Cardiac muscle cell (in vitro differentiated cells and primary cell): ENCODE measurements around the gene RTN1. TPM values are rescaled to one million over a fixed set of nuclear protein-coding genes. Genes with fewer than 3 reads are reported as not detected.

Experiments
- DNase-seq, 2 donors: peaks; one replicate each; pipeline versions ENCODE4 v3.0.0 to v3.0.0-alpha.2; 2010 to 2017; ENCODE audit warnings: low read depth in 1 of 2, low spot score in 1 of 2
- H3K27ac ChIP-seq: fragments of 200-600 bp; sonication (generic); 2 replicates; pipeline ENCODE4 v1.5.1; 2016
- H3K27me3 ChIP-seq: fragments of 200-600 bp; sonication (generic); 2 replicates; pipeline ENCODE4 v1.6.0; 2016; ENCODE audit warnings: control low read depth
- H3K36me3 ChIP-seq: fragments of 200-600 bp; sonication (generic); 2 replicates; pipeline ENCODE4 v1.5.1; 2016; ENCODE audit warnings: control low read depth
- H3K4me1 ChIP-seq: fragments of 200-600 bp; sonication (generic); 2 replicates; pipeline ENCODE4 v1.8.1; 2017; ENCODE audit warnings: low read depth, mild to moderate bottlenecking, mixed run types
- H3K4me3 ChIP-seq: fragments of 200-600 bp; sonication (generic); 2 replicates; pipeline ENCODE4 v1.5.1; 2016; ENCODE audit warnings: mild to moderate bottlenecking
- H3K9me3 ChIP-seq: fragments of 200-600 bp; sonication (generic); 2 replicates; pipeline ENCODE4 v1.5.1; 2017; ENCODE audit warnings: low read depth, mild to moderate bottlenecking, control low read depth
- CTCF ChIP-seq: IDR thresholded peaks from 2 replicates; pipeline ENCODE4 v1.5.1; 2012; ENCODE audit warnings: low read depth, mild to moderate bottlenecking, low read length
- polyA plus RNA-seq: library from polyadenylated mRNA; unstranded; fragments of >200 nt; fragmentation: Nextera tagmentation; extraction: Ambion mirVana; gene quantifications from 2 replicates; pipeline ENCODE4 v1.2.1, GENCODE V29; 2016
- total RNA-seq: library from RNA; depleted of rRNA; stranded (reverse); fragments of >200 nt; gene quantifications from 2 replicates; pipeline ENCODE4 v1.2.3, GENCODE V29; 2016

Gene RTN1
- total and polyA plus RNA-seq, 2 experiments from 2014 or later: 1.5 to 3.4 TPM

GRCh38 chr14:59803052-59803540 is 67.5 kb downstream of the RTN1 start:
- Histone ChIP-seq H3K4me1 (no peaks in the 10 kb centered on the region), H3K36me3 (no peaks in the 10 kb centered on the region), H3K9me3 (no peaks in the 10 kb centered on the region), H3K27me3 (no peaks in the 10 kb centered on the region), H3K27ac (no peak overlapping the region), H3K4me3 (no peak overlapping the region)
- no peak for DNase-seq
- TF ChIP-seq CTCF: no peak

- H3K9me3 ChIP-seq: no peaks in the 10 kb centered on the region
- no peaks in the 10 kb centered on the region for H3K27me3 ChIP-seq
- DNase-seq: peak in 1 of 2 donors; percentile 9
- no peak for TF ChIP-seq CTCF
- no peak overlapping the region for H3K4me3 ChIP-seq
- H3K4me1 ChIP-seq: no peaks in the 10 kb centered on the region
- no peaks in the 10 kb centered on the region for H3K36me3 ChIP-seq
- H3K27ac ChIP-seq: no peak overlapping the region
Observed at GRCh38 chr14:59788176-59788575, 82.4 kb downstream of the RTN1 start.

- Histone ChIP-seq H3K4me1 (no peaks in the 10 kb centered on the region), H3K36me3 (no peaks in the 10 kb centered on the region), H3K4me3 (no peak overlapping the region), H3K9me3 (no peaks in the 10 kb centered on the region), H3K27me3 (no peaks in the 10 kb centered on the region), H3K27ac (no peak overlapping the region)
- TF ChIP-seq CTCF: no peak
- DNase-seq: peak in 1 of 2 donors; percentile 32
Observed at GRCh38 chr14:59787045-59787674, 83.4 kb downstream of the RTN1 start.

- no peak overlapping the region for H3K4me3 ChIP-seq
- H3K9me3 ChIP-seq: no peaks in the 10 kb centered on the region
- TF ChIP-seq CTCF: no peak
- DNase-seq: no peak
- no peaks in the 10 kb centered on the region for H3K4me1 ChIP-seq
- no peaks in the 10 kb centered on the region for H3K27me3 ChIP-seq
- H3K27ac ChIP-seq: no peak overlapping the region
- H3K36me3 ChIP-seq: no peaks in the 10 kb centered on the region
Observed at GRCh38 chr14:59785629-59786028, 84.9 kb downstream of the RTN1 start.

- no peaks in the 10 kb centered on the region for H3K36me3 ChIP-seq
- TF ChIP-seq CTCF: no peak
- DNase-seq: no peak
Observed at GRCh38 chr14:59782760-59783159, 87.8 kb downstream of the RTN1 start.

More at GRCh38 chr14:59782760-59783159, 87.8 kb downstream of the RTN1 start:
- H3K27me3 ChIP-seq: no peaks in the 10 kb centered on the region
- no peak overlapping the region for H3K4me3 ChIP-seq
- H3K4me1 ChIP-seq: no peaks in the 10 kb centered on the region
- no peaks in the 10 kb centered on the region for H3K9me3 ChIP-seq
- H3K27ac ChIP-seq: no peak overlapping the region
